Peyer's patch (tissue), 4 donors: Measurements from ENCODE around the gene TEK.

Source experiments
- POLR2A ChIP-seq, 2 donors: fragments of 450-650 bp; IDR thresholded peaks; one replicate each; pipeline ENCODE4 v1.5.1; 2017; ENCODE audit warnings: antibody characterized with exemption in 2 of 2, mild to moderate bottlenecking in 2 of 2, moderate library complexity in 2 of 2
- TF ChIP-seq, protein P1 (sequence below), 6 experiments: fragments of 450-650 bp in 4 of 6; fragments of 200-600 bp in 2 of 6; sonication (generic) in 1 of 6; IDR thresholded peaks; one replicate each; pipeline ENCODE4 v1.5.1; 2017 to 2019; ENCODE audit warnings: antibody characterized with exemption in 6 of 6, mild to moderate bottlenecking in 3 of 6, moderate library complexity in 1 of 6

DNA sequence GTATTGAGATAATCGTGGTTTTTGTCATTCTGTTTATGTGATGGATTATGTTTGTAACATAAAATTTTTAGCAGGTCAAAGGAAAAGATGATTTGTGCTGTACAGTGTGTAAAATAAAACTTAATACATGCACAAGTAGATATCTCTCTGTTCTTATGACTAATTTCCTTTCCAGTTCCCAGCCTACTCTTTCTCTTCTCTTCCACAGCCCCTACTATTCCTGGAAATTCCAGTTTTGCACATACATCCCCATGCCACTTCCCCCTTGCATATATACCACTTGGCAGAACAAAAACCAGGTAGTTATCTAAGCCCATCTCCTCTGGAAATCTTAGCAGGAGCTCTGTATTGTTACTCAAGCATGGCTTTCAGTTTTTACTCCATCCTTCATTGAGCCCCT lies 20.2 kb downstream of the TEK start:
- TF ChIP-seq POLR2A (IDR thresholded peaks at IDR 0.05), result no peak
- TF ChIP-seq, protein P1, sequence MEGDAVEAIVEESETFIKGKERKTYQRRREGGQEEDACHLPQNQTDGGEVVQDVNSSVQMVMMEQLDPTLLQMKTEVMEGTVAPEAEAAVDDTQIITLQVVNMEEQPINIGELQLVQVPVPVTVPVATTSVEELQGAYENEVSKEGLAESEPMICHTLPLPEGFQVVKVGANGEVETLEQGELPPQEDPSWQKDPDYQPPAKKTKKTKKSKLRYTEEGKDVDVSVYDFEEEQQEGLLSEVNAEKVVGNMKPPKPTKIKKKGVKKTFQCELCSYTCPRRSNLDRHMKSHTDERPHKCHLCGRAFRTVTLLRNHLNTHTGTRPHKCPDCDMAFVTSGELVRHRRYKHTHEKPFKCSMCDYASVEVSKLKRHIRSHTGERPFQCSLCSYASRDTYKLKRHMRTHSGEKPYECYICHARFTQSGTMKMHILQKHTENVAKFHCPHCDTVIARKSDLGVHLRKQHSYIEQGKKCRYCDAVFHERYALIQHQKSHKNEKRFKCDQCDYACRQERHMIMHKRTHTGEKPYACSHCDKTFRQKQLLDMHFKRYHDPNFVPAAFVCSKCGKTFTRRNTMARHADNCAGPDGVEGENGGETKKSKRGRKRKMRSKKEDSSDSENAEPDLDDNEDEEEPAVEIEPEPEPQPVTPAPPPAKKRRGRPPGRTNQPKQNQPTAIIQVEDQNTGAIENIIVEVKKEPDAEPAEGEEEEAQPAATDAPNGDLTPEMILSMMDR (IDR thresholded peaks at IDR 0.05), result no peak
